SK-N-SH (cell line): ENCODE results near the gene MYF6.

Experiments used
- EP300 ChIP-seq, 2 experiments: IDR thresholded peaks; 2 replicates each; pipeline versions ENCODE4 v1.4.0 to v1.6.1; 2012; ENCODE audit warnings: borderline replicate concordance in 1 of 2, low read depth in 1 of 2, low read length in 1 of 2
- TCF12 ChIP-seq: IDR thresholded peaks from 2 replicates; pipeline ENCODE4 v1.4.0; 2012
- TF ChIP-seq, protein P1 (sequence below): fragments of 200-600 bp; sonication (generic); IDR thresholded peaks from 2 replicates; pipeline ENCODE4 v1.6.1; 2017; ENCODE audit warnings: antibody characterized with exemption, mild to moderate bottlenecking, moderate library complexity

- TF ChIP-seq EP300 (IDR thresholded peaks at IDR 0.05; ENCODE audit: borderline replicate concordance in 1 of 2, low read depth in 1 of 2, low read length in 1 of 2) (no peak), TCF12 (no peak)
- TF ChIP-seq, protein P1, sequence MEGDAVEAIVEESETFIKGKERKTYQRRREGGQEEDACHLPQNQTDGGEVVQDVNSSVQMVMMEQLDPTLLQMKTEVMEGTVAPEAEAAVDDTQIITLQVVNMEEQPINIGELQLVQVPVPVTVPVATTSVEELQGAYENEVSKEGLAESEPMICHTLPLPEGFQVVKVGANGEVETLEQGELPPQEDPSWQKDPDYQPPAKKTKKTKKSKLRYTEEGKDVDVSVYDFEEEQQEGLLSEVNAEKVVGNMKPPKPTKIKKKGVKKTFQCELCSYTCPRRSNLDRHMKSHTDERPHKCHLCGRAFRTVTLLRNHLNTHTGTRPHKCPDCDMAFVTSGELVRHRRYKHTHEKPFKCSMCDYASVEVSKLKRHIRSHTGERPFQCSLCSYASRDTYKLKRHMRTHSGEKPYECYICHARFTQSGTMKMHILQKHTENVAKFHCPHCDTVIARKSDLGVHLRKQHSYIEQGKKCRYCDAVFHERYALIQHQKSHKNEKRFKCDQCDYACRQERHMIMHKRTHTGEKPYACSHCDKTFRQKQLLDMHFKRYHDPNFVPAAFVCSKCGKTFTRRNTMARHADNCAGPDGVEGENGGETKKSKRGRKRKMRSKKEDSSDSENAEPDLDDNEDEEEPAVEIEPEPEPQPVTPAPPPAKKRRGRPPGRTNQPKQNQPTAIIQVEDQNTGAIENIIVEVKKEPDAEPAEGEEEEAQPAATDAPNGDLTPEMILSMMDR = no peak
Observed at GRCh38 chr12:80659512-80660063, 47.8 kb upstream of the MYF6 start.
